Esophagus muscularis mucosa (tissue), 3 donors: ENCODE data around the gene NR2E3.

ENCODE experiments used
- POLR2AphosphoS5 ChIP-seq, 2 donors: sonication (generic); formaldehyde crosslinking; IDR thresholded peaks; one replicate each; pipeline ENCODE4 v1.6.1; 2017; ENCODE audit warnings: antibody characterized with exemption in 2 of 2
- TF ChIP-seq, protein P1 (sequence below), 3 experiments: fragments of 200-600 bp in 2 of 3; fragments of 450-650 bp in 1 of 3; sonication (generic) in 2 of 3; IDR thresholded peaks; one replicate each; pipeline ENCODE4 v1.5.1; 2017 to 2019; ENCODE audit warnings: antibody characterized with exemption in 3 of 3, mild to moderate bottlenecking in 2 of 3, moderate library complexity in 1 of 3

DNA sequence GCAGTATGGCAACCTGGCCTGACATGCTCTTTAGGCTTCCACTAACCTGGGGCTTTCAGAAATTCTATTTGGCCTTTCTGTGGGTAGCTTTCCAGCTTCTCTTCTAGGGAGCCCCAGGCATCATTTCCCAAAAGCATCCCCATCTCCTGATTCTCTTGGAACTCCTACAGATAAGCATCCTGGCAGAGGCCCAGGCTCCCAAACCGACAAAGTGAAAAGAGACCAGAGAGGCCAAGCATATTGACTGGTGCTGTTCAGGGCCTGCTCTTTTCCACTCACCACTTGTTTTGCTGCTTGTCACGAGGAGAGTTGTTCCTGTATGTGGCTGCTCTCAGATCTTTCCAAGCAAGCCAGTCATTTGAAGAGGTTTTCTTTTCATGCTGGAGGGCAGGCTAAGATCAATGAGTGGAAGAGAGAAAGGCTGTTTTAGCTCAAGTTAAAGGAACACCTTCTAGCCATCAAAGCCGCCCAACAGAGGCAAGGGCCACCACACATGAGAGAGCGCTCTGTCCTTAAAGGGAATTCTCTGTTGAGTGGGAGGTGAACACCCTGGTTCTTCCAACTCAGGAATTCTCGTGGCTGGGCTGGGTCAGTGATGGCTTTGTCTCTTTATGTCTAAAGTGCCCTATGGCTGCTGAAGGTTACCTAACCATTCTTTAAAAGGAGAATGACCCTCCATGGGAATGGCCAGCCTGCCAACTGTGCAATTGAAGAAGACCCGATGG is 31.1 kb upstream of the NR2E3 start:
- TF ChIP-seq, protein P1, sequence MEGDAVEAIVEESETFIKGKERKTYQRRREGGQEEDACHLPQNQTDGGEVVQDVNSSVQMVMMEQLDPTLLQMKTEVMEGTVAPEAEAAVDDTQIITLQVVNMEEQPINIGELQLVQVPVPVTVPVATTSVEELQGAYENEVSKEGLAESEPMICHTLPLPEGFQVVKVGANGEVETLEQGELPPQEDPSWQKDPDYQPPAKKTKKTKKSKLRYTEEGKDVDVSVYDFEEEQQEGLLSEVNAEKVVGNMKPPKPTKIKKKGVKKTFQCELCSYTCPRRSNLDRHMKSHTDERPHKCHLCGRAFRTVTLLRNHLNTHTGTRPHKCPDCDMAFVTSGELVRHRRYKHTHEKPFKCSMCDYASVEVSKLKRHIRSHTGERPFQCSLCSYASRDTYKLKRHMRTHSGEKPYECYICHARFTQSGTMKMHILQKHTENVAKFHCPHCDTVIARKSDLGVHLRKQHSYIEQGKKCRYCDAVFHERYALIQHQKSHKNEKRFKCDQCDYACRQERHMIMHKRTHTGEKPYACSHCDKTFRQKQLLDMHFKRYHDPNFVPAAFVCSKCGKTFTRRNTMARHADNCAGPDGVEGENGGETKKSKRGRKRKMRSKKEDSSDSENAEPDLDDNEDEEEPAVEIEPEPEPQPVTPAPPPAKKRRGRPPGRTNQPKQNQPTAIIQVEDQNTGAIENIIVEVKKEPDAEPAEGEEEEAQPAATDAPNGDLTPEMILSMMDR (IDR thresholded peaks at IDR 0.05) = no peak
- no peak for TF ChIP-seq POLR2AphosphoS5 (IDR thresholded peaks at IDR 0.05)
